Effector CD8-positive, alpha-beta T cell (primary cell): ENCODE measurements around the gene FPR1.

Experiments
- DNase-seq: peaks from one replicate; lab custom pipeline; 2025; lab: John Stamatoyannopoulos, UW

The FPR1 gene

GRCh38 chr19:51737924-51738323, 13.8 kb downstream of the FPR1 start:
- no peak for DNase-seq

- DNase-seq, result no peak
Observed at GRCh38 chr19:51737389-51737788, 14.3 kb downstream of the FPR1 start.

GRCh38 chr19:51735759-51736449, 15.8 kb downstream of the FPR1 start:
- no peak for DNase-seq

- DNase-seq, result no peak
Observed at GRCh38 chr19:51733742-51734522, 17.7 kb downstream of the FPR1 start.

- DNase-seq, result no peak
Observed at GRCh38 chr19:51729781-51730180, 21.9 kb downstream of the FPR1 start.

- no peak for DNase-seq
Observed at GRCh38 chr19:51727349-51727880, 24.3 kb downstream of the FPR1 start.

GRCh38 chr19:51726049-51726448, 25.6 kb downstream of the FPR1 start:
- no peak for DNase-seq

GRCh38 chr19:51724543-51724942, 27.1 kb downstream of the FPR1 start:
- DNase-seq, result no peak

GRCh38 chr19:51722492-51722891, 29.2 kb downstream of the FPR1 start:
- DNase-seq, result no peak

GRCh38 chr19:51721905-51722304, 29.8 kb downstream of the FPR1 start:
- no peak for DNase-seq

- no peak for DNase-seq
Observed at GRCh38 chr19:51719251-51719988, 32.3 kb downstream of the FPR1 start.

GRCh38 chr19:51716925-51717324, 34.8 kb downstream of the FPR1 start:
- DNase-seq, result no peak

- DNase-seq, result no peak
Observed at GRCh38 chr19:51715850-51716249, 35.8 kb downstream of the FPR1 start.

GRCh38 chr19:51714848-51715247, 36.8 kb downstream of the FPR1 start:
- DNase-seq, result no peak

GRCh38 chr19:51713319-51714285, 38.1 kb downstream of the FPR1 start:
- DNase-seq, result no peak

- DNase-seq, result no peak
Observed at GRCh38 chr19:51712461-51713081, 39.1 kb downstream of the FPR1 start.

GRCh38 chr19:51711702-51712101, 40.0 kb downstream of the FPR1 start:
- DNase-seq, result no peak

- DNase-seq, result no peak
Observed at GRCh38 chr19:51710163-51710562, 41.5 kb downstream of the FPR1 start.

GRCh38 chr19:51709575-51709974, 42.1 kb downstream of the FPR1 start:
- DNase-seq, result no peak

- DNase-seq, result no peak
Observed at GRCh38 chr19:51708811-51709210, 42.9 kb downstream of the FPR1 start.

GRCh38 chr19:51706885-51707284, 44.8 kb downstream of the FPR1 start:
- DNase-seq, result no peak
